Measurements from ENCODE around the gene GCN1.

DNA sequence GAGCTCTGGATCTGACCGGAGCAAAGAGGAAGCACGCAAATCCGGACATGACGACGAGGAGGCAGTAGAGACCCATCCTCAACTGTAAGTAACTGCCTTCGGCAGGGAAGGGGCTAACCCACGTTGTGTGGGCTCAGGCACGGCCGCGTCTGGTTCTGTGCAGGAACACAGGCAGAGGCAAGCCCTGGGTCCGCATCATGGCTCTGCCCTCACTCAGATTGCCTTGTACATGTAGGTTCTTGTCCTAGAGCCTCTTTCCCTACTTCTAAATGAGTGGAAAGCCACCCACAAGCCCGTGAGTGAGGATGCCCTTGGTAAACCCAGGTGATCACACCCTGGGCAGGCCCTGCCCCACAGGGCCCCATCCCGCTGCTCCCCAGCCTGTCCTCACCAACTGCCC, 15.3 kb upstream of the GCN1 start:
- TF ChIP-seq, protein P1, sequence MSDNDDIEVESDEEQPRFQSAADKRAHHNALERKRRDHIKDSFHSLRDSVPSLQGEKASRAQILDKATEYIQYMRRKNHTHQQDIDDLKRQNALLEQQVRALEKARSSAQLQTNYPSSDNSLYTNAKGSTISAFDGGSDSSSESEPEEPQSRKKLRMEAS (IDR thresholded peaks at IDR 0.05; ENCODE audit: insufficient read depth, insufficient read length): no peak
- TF ChIP-seq, protein P2, sequence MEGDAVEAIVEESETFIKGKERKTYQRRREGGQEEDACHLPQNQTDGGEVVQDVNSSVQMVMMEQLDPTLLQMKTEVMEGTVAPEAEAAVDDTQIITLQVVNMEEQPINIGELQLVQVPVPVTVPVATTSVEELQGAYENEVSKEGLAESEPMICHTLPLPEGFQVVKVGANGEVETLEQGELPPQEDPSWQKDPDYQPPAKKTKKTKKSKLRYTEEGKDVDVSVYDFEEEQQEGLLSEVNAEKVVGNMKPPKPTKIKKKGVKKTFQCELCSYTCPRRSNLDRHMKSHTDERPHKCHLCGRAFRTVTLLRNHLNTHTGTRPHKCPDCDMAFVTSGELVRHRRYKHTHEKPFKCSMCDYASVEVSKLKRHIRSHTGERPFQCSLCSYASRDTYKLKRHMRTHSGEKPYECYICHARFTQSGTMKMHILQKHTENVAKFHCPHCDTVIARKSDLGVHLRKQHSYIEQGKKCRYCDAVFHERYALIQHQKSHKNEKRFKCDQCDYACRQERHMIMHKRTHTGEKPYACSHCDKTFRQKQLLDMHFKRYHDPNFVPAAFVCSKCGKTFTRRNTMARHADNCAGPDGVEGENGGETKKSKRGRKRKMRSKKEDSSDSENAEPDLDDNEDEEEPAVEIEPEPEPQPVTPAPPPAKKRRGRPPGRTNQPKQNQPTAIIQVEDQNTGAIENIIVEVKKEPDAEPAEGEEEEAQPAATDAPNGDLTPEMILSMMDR (IDR thresholded peaks at IDR 0.05; ENCODE audit: extremely low read depth in 1 of 2, insufficient read depth in 1 of 2, low read depth in 1 of 2, low read length in 2 of 2): no peak

All from endothelial cell of umbilical vein (primary cell).